A673 (cell line): Measurements from ENCODE around the gene HOMER2.
"Not testable (repeated sequence)": the region's sequence is repeated elsewhere in the genome, so short reads cannot be mapped to it uniquely, and the experiment has no call there.

Source experiments
- EZH2 ChIP-seq: fragments of 200-600 bp; sonication (generic); IDR thresholded peaks from 2 replicates; pipeline ENCODE4 v1.6.1; 2017; ENCODE audit warnings: borderline replicate concordance, low read depth, mild to moderate bottlenecking, mixed read lengths, antibody characterized with exemption, low read length; ENCODE audit not compliant: poor library complexity, severe bottlenecking
- TF ChIP-seq, protein P1 (sequence below): fragments of 300-800, 200-600 bp; sonication (generic); conservative IDR thresholded peaks from 2 replicates; pipeline ENCODE4 v1.5.1; 2017; ENCODE audit warnings: low read depth, mild to moderate bottlenecking, antibody characterized with exemption, low read length, moderate library complexity, mixed read lengths

DNA sequence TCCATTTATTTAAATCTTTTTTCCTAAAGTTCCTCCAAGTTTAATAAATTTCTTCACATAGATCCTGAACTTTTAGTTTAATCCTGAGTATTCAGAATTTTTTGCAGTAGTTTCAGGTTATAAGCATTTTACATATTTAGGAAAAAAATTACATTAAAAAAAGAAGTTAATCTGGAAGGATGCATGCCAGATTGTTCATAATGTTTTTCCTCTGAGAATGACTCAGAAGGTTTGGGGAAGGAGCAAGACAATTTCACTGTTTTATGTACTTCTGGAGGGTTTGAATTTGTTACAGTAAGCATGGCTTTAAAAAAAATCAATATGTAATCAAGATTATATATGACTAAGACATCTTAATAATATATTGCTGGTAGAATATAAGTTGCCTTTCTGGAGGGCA lies 130.7 kb downstream of the HOMER2 start:
- TF ChIP-seq, protein P1, sequence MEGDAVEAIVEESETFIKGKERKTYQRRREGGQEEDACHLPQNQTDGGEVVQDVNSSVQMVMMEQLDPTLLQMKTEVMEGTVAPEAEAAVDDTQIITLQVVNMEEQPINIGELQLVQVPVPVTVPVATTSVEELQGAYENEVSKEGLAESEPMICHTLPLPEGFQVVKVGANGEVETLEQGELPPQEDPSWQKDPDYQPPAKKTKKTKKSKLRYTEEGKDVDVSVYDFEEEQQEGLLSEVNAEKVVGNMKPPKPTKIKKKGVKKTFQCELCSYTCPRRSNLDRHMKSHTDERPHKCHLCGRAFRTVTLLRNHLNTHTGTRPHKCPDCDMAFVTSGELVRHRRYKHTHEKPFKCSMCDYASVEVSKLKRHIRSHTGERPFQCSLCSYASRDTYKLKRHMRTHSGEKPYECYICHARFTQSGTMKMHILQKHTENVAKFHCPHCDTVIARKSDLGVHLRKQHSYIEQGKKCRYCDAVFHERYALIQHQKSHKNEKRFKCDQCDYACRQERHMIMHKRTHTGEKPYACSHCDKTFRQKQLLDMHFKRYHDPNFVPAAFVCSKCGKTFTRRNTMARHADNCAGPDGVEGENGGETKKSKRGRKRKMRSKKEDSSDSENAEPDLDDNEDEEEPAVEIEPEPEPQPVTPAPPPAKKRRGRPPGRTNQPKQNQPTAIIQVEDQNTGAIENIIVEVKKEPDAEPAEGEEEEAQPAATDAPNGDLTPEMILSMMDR: not testable (repeated sequence)
- not testable (repeated sequence) for TF ChIP-seq EZH2
